HG03432 (cell line): Measurements from ENCODE around the gene DDX51.

Source experiments
- ATAC-seq: cut with Tn5 transposase; IDR thresholded peaks from one replicate; pipeline ENCODE4 v1.9.1; 2021; ENCODE audit warnings: mild to moderate bottlenecking, moderate library complexity; ENCODE audit not compliant: unreplicated experiment

The DDX51 gene

DNA sequence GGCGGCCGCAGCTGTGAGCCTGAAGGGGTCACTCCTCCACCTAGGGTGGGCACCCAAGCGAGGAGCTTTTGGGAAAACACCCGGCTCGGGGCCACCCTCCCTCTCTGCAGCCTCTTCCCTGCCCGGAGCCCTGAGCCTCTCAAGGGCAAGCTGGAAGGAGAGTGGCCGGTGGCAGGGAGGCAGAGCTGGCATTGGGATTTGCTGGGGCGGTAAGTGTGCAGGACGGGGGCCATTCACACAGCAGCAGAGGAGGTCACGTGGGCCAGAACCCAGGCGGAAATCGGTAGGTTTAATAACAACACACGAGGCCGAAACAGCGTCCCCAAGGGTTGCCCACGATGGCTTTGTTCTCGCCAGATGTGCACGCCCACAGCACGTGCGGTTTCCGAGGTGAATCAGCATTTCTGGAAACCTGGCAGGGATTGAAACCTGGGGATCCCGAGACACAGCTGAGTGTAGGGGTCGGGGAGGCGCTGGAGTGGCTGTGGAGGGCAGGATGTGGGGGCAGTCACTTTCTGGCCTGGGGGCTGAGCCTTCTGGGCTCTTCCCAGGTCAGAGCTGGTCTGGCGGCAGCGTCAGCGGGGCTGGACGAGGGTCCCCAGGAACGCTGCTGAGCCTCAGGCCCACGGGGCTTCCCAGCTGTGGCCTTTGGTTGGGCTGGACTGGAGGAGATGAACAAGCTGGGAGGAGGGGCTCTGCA is 23.6 kb upstream of the DDX51 start:
- ATAC-seq: no peak

DNA sequence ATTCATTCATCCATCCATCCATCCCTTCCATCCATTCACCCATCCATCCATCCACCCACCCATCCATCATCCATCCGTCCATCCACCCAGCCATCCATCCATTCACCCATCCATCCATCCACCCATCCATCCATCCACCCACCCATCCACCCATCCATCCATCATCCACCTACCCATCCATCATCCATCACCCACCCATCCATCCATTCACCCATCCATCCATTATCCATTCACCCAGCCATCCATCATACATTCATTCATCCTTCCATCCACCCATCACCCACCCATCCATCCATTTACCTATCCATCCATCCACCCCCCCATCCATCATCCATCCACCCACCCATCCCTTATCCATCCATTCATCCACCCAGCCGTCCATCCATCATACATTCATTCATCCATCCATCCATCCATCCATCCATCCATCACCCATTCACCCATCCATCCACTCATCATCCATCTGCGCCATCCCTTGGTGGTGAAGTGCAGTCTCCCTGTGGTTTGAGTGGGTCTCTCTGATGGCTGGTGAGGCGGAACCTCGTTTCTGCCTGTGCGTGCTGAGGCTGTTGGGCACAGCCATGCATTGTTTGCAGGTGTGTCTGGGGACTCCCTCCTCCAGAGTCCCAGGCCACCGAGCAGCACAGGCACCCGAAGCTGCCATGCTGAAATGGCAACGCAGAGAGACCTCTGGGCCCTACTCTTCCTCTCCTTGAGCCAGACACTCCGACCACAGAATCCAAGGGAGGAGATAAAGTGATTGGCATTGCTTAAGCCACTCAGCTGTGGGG is 22.9 kb upstream of the DDX51 start:
- no peak for ATAC-seq

DNA sequence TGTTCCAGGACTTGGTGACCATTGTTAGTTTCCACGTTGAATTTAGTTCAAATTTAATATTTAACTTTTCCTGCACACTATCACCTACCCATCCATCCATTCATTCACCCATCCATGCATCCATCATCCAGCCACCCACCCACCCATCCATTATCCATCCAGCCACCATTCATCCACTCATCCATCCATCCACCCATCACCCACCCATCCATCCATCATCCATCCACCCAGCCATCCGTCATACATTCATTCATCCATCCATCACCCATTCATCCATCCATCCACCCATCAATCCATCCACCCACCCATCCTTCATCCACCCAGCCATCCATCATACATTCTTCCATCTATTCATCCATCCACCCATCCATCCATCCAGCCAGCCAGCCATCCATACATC is 22.0 kb upstream of the DDX51 start:
- ATAC-seq: no peak

DNA sequence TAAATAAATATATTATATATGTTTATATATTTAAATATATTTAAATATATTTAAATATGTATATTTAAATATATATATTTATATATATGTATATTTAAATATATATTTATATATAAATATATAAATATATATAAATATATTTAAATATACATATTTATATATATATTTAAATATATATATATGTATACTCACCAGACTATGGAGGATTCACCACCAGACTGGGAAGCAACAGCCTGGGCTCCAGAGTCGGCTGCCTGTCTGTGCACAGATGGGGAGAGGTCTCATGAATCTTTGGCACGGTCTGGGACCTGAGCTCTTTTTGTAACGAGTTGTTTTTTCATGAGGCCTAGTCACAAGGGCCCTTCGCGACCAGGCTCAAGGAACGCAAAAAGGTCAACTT is 21.5 kb upstream of the DDX51 start:
- ATAC-seq: no peak

DNA sequence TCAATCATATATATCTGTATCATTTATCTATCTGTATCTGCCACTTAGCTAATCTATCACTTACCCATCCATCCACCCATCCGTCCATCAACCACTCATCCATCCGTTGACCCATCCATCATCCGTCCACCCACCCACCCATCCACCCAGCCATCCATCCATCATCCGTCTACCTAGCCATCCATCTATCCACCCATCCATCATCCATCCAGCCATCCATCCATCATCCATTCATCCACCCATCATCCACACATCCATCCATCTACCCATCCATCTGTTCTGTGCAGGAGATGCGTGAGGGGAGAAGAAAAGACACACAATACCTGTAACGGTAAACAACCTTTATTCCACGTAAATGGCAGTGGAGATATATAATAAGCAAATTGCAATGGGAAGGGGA is 20.3 kb upstream of the DDX51 start:
- ATAC-seq: no peak

DNA sequence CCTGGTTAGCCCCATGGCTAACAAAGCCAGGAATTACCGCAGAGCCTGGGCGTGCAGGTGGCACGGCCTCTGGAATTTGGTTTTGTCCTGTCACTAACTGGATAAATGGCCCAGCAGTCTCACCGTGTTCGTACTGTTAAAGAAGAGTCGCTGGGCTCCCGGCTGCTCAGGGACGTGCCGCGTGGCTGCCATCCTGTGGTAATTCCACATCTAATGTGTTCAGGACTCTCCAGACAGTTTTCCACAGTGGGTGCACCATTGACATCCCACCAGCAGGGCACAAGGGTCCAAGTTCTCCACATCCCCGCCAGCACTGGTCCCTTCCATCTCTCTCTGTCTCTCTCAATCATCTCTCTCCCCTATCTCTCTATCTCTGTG is 19.8 kb upstream of the DDX51 start:
- ATAC-seq: no peak

DNA sequence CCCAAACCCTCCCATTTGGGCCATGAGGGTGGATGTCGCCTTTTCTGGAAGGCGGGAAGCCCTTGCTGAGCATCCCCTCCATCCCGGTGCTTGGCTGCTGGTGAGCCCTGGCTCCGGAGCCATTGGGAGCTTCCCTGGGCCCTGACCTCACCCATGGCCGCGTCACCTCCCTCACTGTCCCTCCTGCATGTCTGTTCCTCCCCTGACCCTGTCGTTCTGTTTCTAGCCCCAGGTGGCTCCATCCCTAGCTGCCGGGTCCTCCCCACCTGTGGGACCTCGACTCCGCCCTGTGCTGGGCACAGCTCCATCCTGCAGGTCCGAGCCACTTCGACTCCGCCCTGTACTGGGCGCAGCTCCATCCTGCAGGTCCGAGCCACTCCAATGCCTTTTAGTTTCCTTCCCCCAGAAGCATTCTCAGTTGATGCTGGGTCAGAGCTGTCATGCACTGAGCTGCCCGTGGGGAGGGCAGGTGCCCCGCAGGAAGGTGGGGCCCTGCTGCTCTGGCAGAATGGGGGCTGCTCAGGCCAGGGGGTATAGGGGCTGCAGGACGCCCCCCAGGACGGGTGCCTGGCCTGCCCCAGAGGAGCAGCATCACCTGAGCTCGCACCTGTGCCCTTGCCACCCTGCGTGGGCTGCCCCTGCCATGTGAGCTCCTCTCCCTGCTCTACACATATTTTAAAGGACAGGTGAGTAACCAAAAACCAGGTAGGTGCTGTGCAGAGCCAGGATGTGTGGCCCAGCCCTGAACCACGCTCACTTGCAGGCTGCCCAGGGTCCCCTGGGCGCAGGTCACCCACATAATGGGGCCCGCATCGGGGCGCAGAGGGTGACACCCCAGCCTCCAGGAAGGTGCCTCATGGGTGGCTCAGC is 19.2 kb upstream of the DDX51 start:
- ATAC-seq: no peak

DNA sequence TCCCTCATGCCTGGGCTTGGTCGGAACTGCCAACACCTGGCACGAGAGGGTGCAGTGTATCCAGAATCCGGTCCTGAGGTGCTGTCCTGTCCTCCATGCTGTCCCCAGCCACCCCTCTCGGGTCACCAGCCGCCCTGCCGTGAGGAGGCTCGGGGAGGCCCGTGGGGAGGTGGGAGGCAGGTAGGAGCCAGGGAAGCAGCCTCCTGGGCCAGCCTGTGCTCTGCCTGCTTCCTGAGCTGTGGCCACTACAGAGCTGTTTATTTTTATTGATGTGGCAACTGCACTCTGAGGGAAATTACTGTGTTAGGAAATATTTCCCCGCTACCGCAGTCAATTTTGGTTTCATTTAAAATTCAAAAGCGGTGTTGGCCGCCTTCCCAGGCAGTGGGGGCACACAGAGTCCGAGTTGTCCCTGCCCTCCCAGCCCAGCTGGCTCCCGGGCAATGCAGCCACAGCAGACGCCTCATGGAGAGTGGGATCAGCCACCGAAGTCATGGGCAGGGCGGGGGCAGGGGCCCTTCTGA is 18.5 kb upstream of the DDX51 start:
- no peak for ATAC-seq

DNA sequence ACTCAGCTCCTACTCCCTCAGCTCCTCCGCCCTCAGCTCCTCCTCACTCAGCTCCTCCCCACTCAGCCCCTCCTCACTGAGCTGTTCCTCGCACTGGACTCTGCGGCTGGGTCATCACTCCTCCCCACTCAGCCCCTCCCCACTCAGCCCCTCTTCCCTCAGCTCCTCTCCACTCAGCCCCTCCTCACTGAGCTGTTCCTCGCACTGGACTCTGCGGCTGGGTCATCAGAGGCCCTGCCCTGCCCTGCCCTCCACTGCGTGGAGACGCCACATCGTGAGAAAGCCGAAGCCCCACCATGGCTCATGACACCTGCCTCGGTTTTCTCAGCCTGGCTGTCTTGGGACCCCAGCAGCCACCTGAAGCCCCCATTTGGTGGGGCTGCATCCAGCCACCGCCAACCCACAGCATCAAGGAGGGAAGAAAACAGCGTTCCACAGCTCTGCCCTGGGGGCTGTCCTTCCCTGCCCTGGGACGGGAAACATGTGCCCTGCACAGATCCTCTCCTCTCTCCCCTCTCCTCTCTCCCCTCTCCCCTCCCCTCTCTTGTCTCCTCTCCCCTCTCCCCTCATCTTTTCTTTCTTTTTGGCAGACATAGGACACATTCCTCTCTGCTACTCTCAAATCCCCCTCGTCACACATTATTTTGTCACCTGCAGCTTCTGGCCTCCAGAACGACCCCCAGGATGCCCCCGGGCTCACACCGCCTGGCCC is 17.8 kb upstream of the DDX51 start:
- ATAC-seq: no peak

DNA sequence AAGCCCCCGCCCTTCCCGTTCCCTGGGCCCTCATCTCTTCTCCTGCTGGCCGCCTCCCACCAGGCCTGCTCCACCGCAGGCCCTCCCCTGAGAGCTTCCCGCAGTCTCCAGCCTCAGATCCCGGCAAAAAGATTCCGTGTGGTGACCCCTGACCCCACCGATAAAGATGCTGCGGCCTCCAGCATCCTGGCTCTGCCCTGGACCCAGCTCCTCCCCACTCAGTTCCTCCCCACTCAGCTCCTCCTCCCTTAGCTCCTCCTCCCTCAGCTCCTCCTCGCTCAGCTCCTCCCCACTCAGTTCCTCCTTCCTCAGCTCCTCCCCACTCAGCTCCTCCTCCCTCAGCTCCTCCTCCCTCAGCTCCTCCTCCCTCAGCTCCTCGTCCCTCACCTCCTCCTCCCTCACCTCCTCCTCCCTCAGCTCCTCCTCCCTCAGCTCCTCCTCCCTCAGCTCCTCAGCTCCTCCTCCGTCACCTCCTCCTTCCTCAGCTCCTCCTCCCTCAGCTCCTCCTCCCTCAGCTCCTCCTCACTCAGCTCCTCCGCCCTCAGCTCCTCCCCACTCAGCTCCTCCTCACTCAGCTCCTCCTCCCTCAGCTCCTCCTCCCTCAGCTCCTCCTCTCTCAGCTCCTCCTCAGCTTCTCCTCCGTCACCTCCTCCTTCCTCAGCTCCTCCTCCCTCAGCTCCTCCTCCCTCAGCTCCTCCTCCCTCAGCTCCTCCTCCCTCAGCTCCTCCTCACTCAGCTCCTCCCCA is 17.1 kb upstream of the DDX51 start:
- ATAC-seq: no peak

DNA sequence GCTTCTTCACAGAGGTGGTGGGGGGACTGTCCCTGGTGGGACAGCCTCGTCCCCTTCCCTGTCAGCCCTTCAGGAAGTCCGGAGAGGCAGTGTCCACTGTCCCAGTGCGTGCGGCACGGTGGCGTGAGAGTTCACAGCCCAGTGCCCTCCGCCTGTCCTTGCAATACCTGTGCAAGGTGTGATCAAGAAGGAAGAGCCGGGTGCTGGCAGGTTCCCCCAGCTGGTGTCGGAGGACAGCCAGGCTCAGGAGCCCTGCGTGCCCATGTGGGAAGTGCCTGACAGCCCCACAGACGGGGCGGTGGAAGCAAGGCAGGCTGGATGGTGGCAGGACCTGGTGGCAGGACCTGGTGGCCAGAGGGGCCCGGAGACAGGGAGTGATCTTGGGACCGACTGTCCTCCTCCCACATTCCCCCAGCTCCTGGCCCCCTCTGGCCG is 16.5 kb upstream of the DDX51 start:
- ATAC-seq: no peak

DNA sequence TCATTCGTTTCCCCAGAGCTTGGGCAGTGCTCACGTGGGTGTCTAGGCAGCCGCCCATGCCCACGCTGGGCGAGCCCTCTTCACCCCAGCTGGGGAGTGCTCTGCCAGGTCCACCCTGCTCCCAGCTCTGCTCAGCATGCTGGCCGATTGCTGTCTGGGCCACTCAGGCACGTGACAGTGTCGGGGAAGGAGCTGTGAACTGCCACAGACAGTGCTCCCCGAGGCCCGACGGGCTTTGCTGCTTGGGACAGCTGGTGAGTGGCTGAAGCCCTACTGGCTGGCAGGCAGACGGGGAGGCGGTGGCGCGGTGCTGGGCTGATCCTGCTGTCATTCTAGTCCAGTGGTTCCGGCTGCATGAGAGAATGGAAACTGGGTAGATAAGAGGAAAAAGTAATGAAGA is 15.9 kb upstream of the DDX51 start:
- no peak for ATAC-seq

DNA sequence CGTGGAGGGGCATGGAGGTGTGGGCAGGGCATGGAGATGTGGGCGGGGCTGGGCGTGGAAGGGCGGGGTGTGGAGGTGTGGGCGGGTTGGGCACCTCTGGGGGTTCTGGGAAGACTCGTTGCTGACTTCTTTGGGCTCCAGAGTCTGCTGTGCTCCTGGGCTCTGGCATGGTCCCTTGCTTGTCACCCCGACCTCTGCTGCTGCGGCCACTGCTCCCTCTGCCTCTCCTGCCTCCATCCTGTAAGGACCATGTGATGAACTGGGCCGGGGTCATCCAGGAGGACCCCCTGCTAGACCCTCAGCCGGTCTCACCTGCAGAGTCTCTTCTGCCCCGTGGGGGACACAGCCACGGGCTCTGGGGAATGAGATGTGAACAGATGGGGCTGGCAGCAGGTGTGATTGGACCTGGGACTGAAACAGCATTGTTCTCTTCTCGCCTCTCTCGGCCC is 15.5 kb upstream of the DDX51 start:
- ATAC-seq: no peak

DNA sequence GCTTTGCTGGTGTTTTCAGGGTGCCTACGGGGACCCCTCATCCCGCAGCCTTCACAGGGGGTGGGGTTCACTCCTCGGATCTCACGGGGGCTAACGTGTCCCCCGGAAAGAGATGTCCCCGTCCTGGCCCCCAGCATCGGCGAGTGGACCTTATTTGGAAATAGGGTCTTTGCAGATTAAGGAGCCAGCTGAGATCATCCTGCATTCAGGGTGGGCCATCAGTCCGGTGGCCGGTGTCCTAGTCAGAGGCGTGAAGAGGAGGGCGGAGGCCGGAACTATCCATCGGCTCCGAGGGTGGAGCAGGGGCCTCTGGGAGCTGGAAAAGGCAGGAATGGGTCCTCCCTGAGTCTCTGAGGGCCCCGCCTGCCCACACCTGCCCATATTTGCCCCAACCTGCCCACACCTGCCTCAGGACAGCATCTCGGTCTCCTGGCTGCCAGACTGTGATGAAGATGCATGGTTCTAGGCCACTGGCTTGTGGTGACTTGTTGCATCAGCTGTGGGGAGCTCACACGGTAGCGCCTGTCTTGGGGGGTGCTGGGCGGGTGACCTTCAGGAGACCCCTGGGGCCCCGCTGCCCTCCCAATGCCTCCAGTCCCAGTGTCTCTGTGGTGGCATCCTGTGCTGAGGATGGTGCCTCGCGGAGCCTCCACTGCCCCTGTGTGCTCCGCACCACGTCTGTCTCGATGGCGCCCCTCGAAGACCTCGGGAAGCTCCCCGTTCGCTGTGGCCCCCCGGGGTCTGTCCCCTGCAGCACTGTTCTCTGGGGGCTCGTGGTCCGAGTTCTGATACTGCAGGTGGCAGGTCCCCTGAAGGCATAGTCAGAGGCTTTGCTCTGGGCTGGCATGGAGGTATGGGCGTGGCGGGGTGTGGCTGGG is 14.8 kb upstream of the DDX51 start:
- ATAC-seq: no peak

DNA sequence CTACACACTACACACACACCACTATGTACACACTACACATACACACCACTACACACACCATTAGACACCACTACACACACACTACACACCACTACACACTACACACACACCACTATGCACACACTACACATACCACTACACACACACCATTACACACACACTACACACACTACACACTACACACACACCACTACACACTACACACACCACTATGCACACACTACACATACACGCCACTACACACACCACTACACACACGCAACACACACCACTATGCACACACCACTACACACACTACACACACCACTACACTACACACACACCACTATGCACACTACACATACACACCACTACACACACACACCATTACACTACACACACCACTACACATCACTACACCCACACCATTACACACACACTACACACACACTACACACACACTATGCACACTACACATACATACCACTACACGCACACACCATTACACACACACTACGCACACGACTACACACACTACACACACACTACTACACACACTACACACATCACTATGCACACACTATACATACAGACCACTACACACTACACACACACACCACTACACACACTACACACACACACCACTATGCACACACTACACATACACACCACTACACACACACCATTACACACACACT is 13.8 kb upstream of the DDX51 start:
- ATAC-seq: no peak

DNA sequence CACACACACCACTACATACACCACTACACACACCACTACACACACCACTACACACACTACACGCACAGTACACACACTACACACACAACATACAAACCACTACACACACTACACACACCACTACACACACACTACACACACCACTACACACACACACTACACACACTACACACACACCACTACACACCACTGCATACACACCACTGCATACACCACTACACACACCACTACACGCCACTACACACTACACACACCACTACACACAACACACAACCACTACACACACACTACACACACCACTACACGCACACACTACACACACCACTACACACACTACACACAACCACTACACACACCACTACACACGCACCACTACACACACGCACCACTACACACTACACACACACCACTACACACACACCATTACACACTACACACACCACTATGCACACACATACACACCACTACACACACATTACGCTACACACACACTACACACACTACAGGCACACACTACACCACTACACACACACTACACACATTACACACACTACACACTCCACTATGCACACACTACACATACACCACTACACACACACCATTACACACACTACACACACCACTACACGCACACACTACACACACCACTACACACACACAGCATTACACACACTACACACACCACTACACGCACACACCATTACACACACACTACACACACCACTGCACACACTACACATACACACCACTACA is 12.6 kb upstream of the DDX51 start:
- no peak for ATAC-seq

DNA sequence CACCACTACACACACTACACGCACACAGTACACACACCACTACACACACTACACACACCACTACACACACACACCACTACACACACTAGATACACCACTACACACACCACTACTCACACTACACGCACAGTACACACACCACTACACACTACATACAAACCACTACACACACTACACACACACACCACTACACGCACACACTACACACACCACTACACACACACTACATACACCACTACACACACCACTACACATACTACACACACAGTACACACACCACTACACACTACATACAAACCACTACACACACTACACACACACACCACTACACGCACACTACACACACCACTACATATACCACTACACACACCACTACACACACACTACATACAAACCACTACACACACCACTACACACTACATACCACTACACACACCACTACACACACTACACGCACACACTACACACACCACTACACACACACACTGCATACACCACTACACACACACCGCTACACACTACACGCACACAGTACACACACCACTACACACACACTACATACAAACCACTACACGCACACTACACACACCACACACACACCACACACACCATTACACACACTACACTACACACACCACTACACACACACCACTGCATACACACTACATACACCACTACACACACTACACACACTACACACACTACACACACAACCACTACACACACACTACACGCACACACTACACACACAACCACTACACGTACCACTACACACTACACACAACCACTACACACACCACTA is 11.9 kb upstream of the DDX51 start:
- no peak for ATAC-seq
